ENCODE results near the gene SERPINB2.

SERPINB2 gene

DNA sequence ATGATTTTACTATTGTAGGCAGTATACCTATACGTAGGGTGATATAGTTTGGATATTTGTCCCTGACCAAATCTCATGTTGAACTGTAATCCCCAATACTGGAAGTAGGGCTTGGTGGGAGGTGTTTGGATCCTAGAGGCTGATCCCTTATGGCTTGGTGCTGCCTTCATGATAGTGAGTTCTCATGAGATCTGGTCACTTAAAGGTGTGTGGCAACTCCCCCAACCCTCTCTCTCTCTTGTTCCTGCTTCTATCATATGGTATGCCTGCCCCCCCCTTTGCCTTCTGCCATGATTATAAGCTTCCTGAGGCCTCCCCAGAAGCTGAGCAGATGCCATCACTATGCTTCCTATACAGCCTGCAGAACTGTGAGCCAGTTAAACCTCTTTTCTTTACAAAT, 18.6 kb downstream of the SERPINB2 start:
- Histone ChIP-seq H4K20me1 (ENCODE audit: insufficient read depth, low read length) (no peaks in the 10 kb centered on the region), H3K4me2 (ENCODE audit: low read length) (no peak overlapping the region), H3K27me3 (ENCODE audit: low read depth, low read length) (no peaks in the 10 kb centered on the region), H3K36me3 (replicated peaks; ENCODE audit: low read depth, low read length) (no peaks in the 10 kb centered on the region), H3K79me2 (ENCODE audit: low read length) (no peaks in the 10 kb centered on the region), H3K27ac (ENCODE audit: low read length) (no peak overlapping the region), H3K9ac (ENCODE audit: low read length) (no peak overlapping the region), H3K9me3 (ENCODE audit: insufficient read depth, low read length) (no peaks in the 10 kb centered on the region), H3K4me1 (ENCODE audit: low read length) (peaks cover 25% of the 10 kb centered on the region), H3K4me3 (ENCODE audit: low read length) (no peak overlapping the region), H2AFZ (ENCODE audit: low read depth, low read length) (no peak overlapping the region)
- TF ChIP-seq, protein P1, sequence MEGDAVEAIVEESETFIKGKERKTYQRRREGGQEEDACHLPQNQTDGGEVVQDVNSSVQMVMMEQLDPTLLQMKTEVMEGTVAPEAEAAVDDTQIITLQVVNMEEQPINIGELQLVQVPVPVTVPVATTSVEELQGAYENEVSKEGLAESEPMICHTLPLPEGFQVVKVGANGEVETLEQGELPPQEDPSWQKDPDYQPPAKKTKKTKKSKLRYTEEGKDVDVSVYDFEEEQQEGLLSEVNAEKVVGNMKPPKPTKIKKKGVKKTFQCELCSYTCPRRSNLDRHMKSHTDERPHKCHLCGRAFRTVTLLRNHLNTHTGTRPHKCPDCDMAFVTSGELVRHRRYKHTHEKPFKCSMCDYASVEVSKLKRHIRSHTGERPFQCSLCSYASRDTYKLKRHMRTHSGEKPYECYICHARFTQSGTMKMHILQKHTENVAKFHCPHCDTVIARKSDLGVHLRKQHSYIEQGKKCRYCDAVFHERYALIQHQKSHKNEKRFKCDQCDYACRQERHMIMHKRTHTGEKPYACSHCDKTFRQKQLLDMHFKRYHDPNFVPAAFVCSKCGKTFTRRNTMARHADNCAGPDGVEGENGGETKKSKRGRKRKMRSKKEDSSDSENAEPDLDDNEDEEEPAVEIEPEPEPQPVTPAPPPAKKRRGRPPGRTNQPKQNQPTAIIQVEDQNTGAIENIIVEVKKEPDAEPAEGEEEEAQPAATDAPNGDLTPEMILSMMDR (IDR thresholded peaks at IDR 0.05; ENCODE audit: low read depth, low read length), result no peak
- TF ChIP-seq EZH2phosphoT487 (IDR thresholded peaks at IDR 0.05; ENCODE audit: low read depth), result no peak

DNA sequence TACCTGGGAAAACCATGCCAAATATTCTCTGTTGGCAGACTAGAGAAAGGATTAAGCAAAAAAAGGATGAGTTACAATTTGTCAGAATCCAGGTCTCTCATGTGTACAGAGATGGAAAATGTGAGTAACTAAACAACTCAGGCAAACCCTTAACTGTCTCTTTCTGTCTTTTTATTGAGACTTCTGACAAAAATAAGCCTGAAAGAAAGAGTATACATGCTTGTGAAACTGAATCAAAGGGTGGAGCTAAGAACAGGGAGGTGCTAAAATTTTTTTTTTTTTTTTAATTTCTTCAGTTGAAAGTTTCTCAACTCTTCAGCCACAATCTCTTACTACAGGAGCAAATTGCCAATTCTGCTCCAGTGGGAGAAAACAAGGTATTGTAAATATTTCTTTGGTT, 20.2 kb downstream of the SERPINB2 start, which contains the start of gene SERPINB10:
TSS of gene SERPINB10 (plus strand) at position 295 of the 400 bp plus-strand sequence. CDS start 7,553 bp downstream, outside the sequence.
- no peak within 1 kb of the TSS for H3K4me3 ChIP-seq (ENCODE audit: low read length)

GRCh38 chr18:63908858-63909257, 21.4 kb downstream of the SERPINB2 start:
- Histone ChIP-seq H3K79me2 (ENCODE audit: low read length) (no peaks in the 10 kb centered on the region), H3K4me3 (ENCODE audit: low read length) (no peak overlapping the region), H3K27ac (ENCODE audit: low read length) (no peak overlapping the region), H3K36me3 (replicated peaks; ENCODE audit: low read depth, low read length) (no peaks in the 10 kb centered on the region), H2AFZ (ENCODE audit: low read depth, low read length) (0 out of 2 replicates have a peak overlapping the region, but pooled peaks have one; percentile 11), H3K9ac (ENCODE audit: low read length) (no peak overlapping the region), H3K27me3 (ENCODE audit: low read depth, low read length) (no peaks in the 10 kb centered on the region), H3K4me2 (ENCODE audit: low read length) (no peak overlapping the region), H4K20me1 (ENCODE audit: insufficient read depth, low read length) (no peaks in the 10 kb centered on the region), H3K4me1 (ENCODE audit: low read length) (peaks cover 25% of the 10 kb centered on the region), H3K9me3 (ENCODE audit: insufficient read depth, low read length) (no peaks in the 10 kb centered on the region)
- TF ChIP-seq, protein P1 (IDR thresholded peaks at IDR 0.05; ENCODE audit: low read depth, low read length), result no peak

More for the DNA sequence above, 20.2 kb downstream of the SERPINB2 start, which contains the start of gene SERPINB10:
- Histone ChIP-seq H3K9ac (ENCODE audit: low read length) (no peak within 1 kb of the TSS), H2AFZ (ENCODE audit: low read depth, low read length) (0 out of 2 replicates have a peak within 1 kb of the TSS, but pooled peaks have one; percentile 11), H3K4me2 (ENCODE audit: low read length) (no peak within 1 kb of the TSS), H3K27ac (ENCODE audit: low read length) (no peak within 1 kb of the TSS), H3K79me2 (ENCODE audit: low read length) (no peaks in the 10 kb centered on the region), H4K20me1 (ENCODE audit: insufficient read depth, low read length) (no peaks in the 10 kb centered on the region), H3K9me3 (ENCODE audit: insufficient read depth, low read length) (no peaks in the 10 kb centered on the region), H3K36me3 (replicated peaks; ENCODE audit: low read depth, low read length) (no peaks in the 10 kb centered on the region), H3K4me1 (ENCODE audit: low read length) (peaks cover 25% of the 10 kb centered on the region), H3K27me3 (ENCODE audit: low read depth, low read length) (no peaks in the 10 kb centered on the region)
- TF ChIP-seq, protein P1 (IDR thresholded peaks at IDR 0.05; ENCODE audit: low read depth, low read length), result no peak
- no peak for TF ChIP-seq EZH2phosphoT487 (IDR thresholded peaks at IDR 0.05; ENCODE audit: low read depth)

DNA sequence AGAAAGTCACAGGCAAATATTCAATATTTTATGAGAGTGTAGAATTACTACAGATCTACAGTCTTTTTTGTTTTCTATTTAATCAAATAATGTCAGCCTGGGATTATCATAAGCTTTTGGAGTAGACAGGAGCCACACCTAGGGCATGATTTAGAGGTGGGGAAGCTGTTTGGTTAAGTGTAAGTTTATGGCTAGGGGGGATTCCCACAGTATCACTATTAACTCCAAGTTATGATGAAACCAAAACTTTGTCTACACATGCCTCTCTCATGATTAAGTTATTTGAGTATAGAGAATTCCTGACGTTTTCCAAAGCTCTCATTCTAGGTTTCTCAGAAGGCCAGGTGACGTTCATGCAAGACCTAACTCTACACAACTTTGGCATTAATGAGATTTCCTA, 22.4 kb downstream of the SERPINB2 start:
- H3K9ac ChIP-seq (ENCODE audit: low read length), result no peak overlapping the region

More for the DNA sequence above, 22.4 kb downstream of the SERPINB2 start:
- Histone ChIP-seq H3K36me3 (replicated peaks; ENCODE audit: low read depth, low read length) (no peaks in the 10 kb centered on the region), H3K9me3 (ENCODE audit: insufficient read depth, low read length) (no peaks in the 10 kb centered on the region), H3K4me1 (ENCODE audit: low read length) (peaks cover 25% of the 10 kb centered on the region), H2AFZ (ENCODE audit: low read depth, low read length) (peak overlapping the region; percentile 17; the same call in 1 of the 2 replicates), H3K4me2 (ENCODE audit: low read length) (peak overlapping the region; percentile 34), H3K4me3 (ENCODE audit: low read length) (no peak overlapping the region), H4K20me1 (ENCODE audit: insufficient read depth, low read length) (no peaks in the 10 kb centered on the region), H3K27me3 (ENCODE audit: low read depth, low read length) (no peaks in the 10 kb centered on the region), H3K79me2 (ENCODE audit: low read length) (no peaks in the 10 kb centered on the region), H3K27ac (ENCODE audit: low read length) (no peak overlapping the region)
- TF ChIP-seq EZH2phosphoT487 (IDR thresholded peaks at IDR 0.05; ENCODE audit: low read depth), result no peak
- TF ChIP-seq, protein P1 (IDR thresholded peaks at IDR 0.05; ENCODE audit: low read depth, low read length), result no peak
